H1 (cell line): ENCODE data around the gene OR52E4. TPM values are rescaled to one million over a fixed set of nuclear protein-coding genes. Genes with fewer than 3 reads are reported as not detected.

Experiments
- GABPA ChIP-seq: IDR thresholded peaks from 2 replicates; pipeline ENCODE4 v1.6.1; 2011; ENCODE audit warnings: mild to moderate bottlenecking, low read length, moderate library complexity, borderline replicate concordance; ENCODE audit not compliant: insufficient read depth
- KDM1A ChIP-seq: fragments of 200-600, 300-600 bp; sonication (generic); IDR thresholded peaks from 2 replicates; pipeline ENCODE4 v1.7.1; 2016; ENCODE audit warnings: mild to moderate bottlenecking, low read length, borderline replicate concordance
- RBBP5 ChIP-seq: IDR thresholded peaks from 2 replicates; pipeline ENCODE4 v1.7.1; 2012; ENCODE audit warnings: low read depth, mild to moderate bottlenecking, inconsistent platforms, low read length, moderate library complexity, borderline replicate concordance
- RXRA ChIP-seq: IDR thresholded peaks from 2 replicates; pipeline ENCODE4 v1.6.1; 2011; ENCODE audit warnings: low read depth, mild to moderate bottlenecking, low read length, moderate library complexity; ENCODE audit not compliant: insufficient read depth
- polyA plus RNA-seq, 7 experiments: library from polyadenylated mRNA; depleted of rRNA in 3 of 7; stranded (reverse) in 5 of 7; unstranded in 2 of 7; fragments of >200 nt in 5 of 7; fragments of 200-250 nt in 2 of 7; gene quantifications; 1 replicate in 5 of 7; 2 replicates in 1 of 7; 4 replicates in 1 of 7; pipeline versions ENCODE4 v1.2.1 to v1.2.3, GENCODE V29; 2011 to 2013; ENCODE audit warnings: missing spikeins in 2 of 7, mixed read lengths in 2 of 7
- total RNA-seq: library from RNA; stranded (reverse); fragmentation: NEBNext Ultra II Directional; extraction: Animal tissue kit (Norgen Biotek cat#: 25700); gene quantifications from 2 replicates; pipeline ENCODE4 v1.2.1, GENCODE V29; 2021

OR52E4 gene
- total and polyA plus RNA-seq, 2 of the 8 experiments (the other 6 are each of a cell fraction or from before 2014, with no cell fraction given): not detected

- TF ChIP-seq GABPA (no peak), RXRA (no peak), RBBP5 (no peak), KDM1A (no peak)
Observed at GRCh38 chr11:5837695-5838094, 42.7 kb upstream of the OR52E4 start (continued).
